Measurements from ENCODE around the gene PSME3. TPM values are rescaled to one million over a fixed set of nuclear protein-coding genes. Genes with fewer than 3 reads are reported as not detected.
A peak's percentile ranks its signal among the peaks of the same experiment; 100 is the strongest.

Gene PSME3
- total and polyA plus RNA-seq, 4 donors = 25.0 to 55.3 (median 39.8) TPM

GRCh38 chr17:42827472-42827871 lies 5.7 kb upstream of the PSME3 start (continued):
- TF ChIP-seq HNF4A (conservative IDR thresholded peaks at IDR 0.05) (no peak), YY1 (IDR thresholded peaks at IDR 0.05) (no peak), RAD21 (IDR thresholded peaks at IDR 0.05) (no peak), RXRA (IDR thresholded peaks at IDR 0.05) (no peak), JUND (IDR thresholded peaks at IDR 0.05) (no peak), HNF4G (IDR thresholded peaks at IDR 0.05) (no peak), SP1 (IDR thresholded peaks at IDR 0.05) (no peak), EGR1 (IDR thresholded peaks at IDR 0.05; ENCODE audit: low read depth in 2 of 2) (no peak), GABPA (IDR thresholded peaks at IDR 0.05 in 1 of 2, conservative IDR thresholded peaks at IDR 0.05 in 1 of 2) (no peak), NR2F2 (IDR thresholded peaks at IDR 0.05) (no peak)

DNA sequence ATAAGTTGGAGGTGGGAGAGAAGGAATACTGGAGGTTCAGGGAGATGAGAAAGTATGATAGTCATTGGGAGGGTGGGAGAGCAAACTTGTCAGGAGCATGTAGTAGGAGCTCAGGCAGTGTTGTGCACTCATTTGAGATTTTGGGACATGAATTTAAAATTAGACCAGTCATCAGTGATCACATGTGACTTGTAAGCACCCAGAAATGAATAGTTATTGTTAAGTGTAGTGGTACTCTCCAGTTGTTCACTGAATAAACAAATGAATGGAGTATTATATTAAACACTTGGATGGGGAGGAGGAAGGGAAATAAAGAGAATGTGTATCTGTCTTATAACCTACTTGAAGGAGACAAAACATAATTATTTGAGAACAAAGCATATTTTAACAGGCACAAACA lies 2.2 kb upstream of the PSME3 start:
- TF ChIP-seq, protein P1, sequence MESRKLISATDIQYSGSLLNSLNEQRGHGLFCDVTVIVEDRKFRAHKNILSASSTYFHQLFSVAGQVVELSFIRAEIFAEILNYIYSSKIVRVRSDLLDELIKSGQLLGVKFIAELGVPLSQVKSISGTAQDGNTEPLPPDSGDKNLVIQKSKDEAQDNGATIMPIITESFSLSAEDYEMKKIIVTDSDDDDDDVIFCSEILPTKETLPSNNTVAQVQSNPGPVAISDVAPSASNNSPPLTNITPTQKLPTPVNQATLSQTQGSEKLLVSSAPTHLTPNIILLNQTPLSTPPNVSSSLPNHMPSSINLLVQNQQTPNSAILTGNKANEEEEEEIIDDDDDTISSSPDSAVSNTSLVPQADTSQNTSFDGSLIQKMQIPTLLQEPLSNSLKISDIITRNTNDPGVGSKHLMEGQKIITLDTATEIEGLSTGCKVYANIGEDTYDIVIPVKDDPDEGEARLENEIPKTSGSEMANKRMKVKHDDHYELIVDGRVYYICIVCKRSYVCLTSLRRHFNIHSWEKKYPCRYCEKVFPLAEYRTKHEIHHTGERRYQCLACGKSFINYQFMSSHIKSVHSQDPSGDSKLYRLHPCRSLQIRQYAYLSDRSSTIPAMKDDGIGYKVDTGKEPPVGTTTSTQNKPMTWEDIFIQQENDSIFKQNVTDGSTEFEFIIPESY (IDR thresholded peaks at IDR 0.05) = no peak
- TF ChIP-seq NR2F2 (IDR thresholded peaks at IDR 0.05) (no peak), RXRA (IDR thresholded peaks at IDR 0.05) (no peak), REST (IDR thresholded peaks at IDR 0.05) (no peak), FOXA2 (IDR thresholded peaks at IDR 0.05) (no peak), JUND (IDR thresholded peaks at IDR 0.05) (no peak), HNF4G (IDR thresholded peaks at IDR 0.05) (no peak), EGR1 (IDR thresholded peaks at IDR 0.05; ENCODE audit: low read depth in 2 of 2) (no peak), GABPA (IDR thresholded peaks at IDR 0.05 in 1 of 2, conservative IDR thresholded peaks at IDR 0.05 in 1 of 2) (no peak), HNF4A (conservative IDR thresholded peaks at IDR 0.05) (no peak), FOXA1 (IDR thresholded peaks at IDR 0.05) (no peak), SP1 (IDR thresholded peaks at IDR 0.05) (no peak), TAF1 (conservative IDR thresholded peaks at IDR 0.05) (no peak)
- Histone ChIP-seq H3K36me3 (ENCODE audit: control insufficient read depth in 4 of 4, insufficient read depth in 3 of 4, low read depth in 1 of 4, low read length in 3 of 4) (peaks cover 0 to 2% (median 0%) of the 10 kb centered on the region in 4 donors), H3K27me3 (ENCODE audit: control insufficient read depth in 4 of 4, insufficient read depth in 4 of 4, low read length in 3 of 4) (no peaks in the 10 kb centered on the region)

GRCh38 chr17:42832213-42832933 lies 824 bp upstream of the PSME3 start:
- Histone ChIP-seq H3K27ac (ENCODE audit: low read depth in 1 of 2, low read length in 2 of 2) (peak overlapping the region; percentile 87 to 95), H3K9ac (ENCODE audit: low read depth in 1 of 2, low read length in 2 of 2) (peak overlapping the region; percentile 94 to 98), H3K4me3 (ENCODE audit: low read depth in 1 of 3, low read length in 3 of 3) (peak overlapping the region; percentile 76 to 98 (median 94)), H3K9me3 (ENCODE audit: control insufficient read depth in 4 of 4, low read length in 3 of 4) (no peaks in the 10 kb centered on the region), H3K27me3 (ENCODE audit: control insufficient read depth in 4 of 4, insufficient read depth in 4 of 4, low read length in 3 of 4) (no peaks in the 10 kb centered on the region), H3K36me3 (ENCODE audit: control insufficient read depth in 4 of 4, insufficient read depth in 3 of 4, low read depth in 1 of 4, low read length in 3 of 4) (peaks cover 1 to 8% (median 4%) of the 10 kb centered on the region in 4 donors), H3K4me1 (ENCODE audit: control insufficient read depth in 4 of 4, insufficient read depth in 4 of 4, low read length in 3 of 4) (peaks cover 2 to 32% (median 24%) of the 10 kb centered on the region in 4 donors)
- TF ChIP-seq REST (IDR thresholded peaks at IDR 0.05) (no peak), EGR1 (IDR thresholded peaks at IDR 0.05; ENCODE audit: low read depth in 2 of 2) (no peak), MAX (IDR thresholded peaks at IDR 0.05) (no peak), TAF1 (conservative IDR thresholded peaks at IDR 0.05) (no peak)
- 43% methylated on average over 9 of the region's 9 CpGs for WGBS
- DNase-seq (ENCODE audit: low spot score) = no peak

More for the DNA sequence above, 2.2 kb upstream of the PSME3 start:
- no peak for DNase-seq (ENCODE audit: low spot score)
- Histone ChIP-seq H3K4me1 (ENCODE audit: control insufficient read depth in 4 of 4, insufficient read depth in 4 of 4, low read length in 3 of 4) (peaks cover 2 to 32% (median 24%) of the 10 kb centered on the region in 4 donors), H3K9me3 (ENCODE audit: control insufficient read depth in 4 of 4, low read length in 3 of 4) (no peaks in the 10 kb centered on the region), H3K9ac (ENCODE audit: low read depth in 1 of 2, low read length in 2 of 2) (no peak overlapping the region), H3K27ac (ENCODE audit: low read depth in 1 of 2, low read length in 2 of 2) (no peak overlapping the region), H3K4me3 (ENCODE audit: low read depth in 1 of 3, low read length in 3 of 3) (no peak overlapping the region)

Data from liver (tissue), 9 donors.